BE2C (cell line): ENCODE data around the gene PDSS1.

Source experiments
- DNase-seq: peaks from one replicate; pipeline ENCODE4 v3.0.0-alpha.2; 2020
- H3K27me3 ChIP-seq: fragments of 250-450 bp; sonication (Bioruptor Pico); 2 replicates; pipeline ENCODE4 v1.5.1; 2020; ENCODE audit warnings: mild to moderate bottlenecking
- H3K36me3 ChIP-seq: fragments of 250-450 bp; sonication (Bioruptor Pico); 2 replicates; pipeline ENCODE4 v1.5.1; 2020; ENCODE audit warnings: mild to moderate bottlenecking
- H3K4me1 ChIP-seq: fragments of 250-450 bp; sonication (Bioruptor Pico); 2 replicates; pipeline ENCODE4 v1.5.1; 2020
- H3K4me3 ChIP-seq: 2 replicates; pipeline ENCODE4 v1.5.1; 2011; ENCODE audit warnings: low read depth, low read length
- H3K9me3 ChIP-seq: fragments of 250-450 bp; sonication (Bioruptor Pico); 2 replicates; pipeline ENCODE4 v1.5.1; 2020
- TF ChIP-seq, protein P1 (sequence below): IDR thresholded peaks from 2 replicates; pipeline ENCODE4 v1.5.1; 2012; ENCODE audit warnings: mild to moderate bottlenecking, low read depth, low read length

PDSS1 gene

DNA sequence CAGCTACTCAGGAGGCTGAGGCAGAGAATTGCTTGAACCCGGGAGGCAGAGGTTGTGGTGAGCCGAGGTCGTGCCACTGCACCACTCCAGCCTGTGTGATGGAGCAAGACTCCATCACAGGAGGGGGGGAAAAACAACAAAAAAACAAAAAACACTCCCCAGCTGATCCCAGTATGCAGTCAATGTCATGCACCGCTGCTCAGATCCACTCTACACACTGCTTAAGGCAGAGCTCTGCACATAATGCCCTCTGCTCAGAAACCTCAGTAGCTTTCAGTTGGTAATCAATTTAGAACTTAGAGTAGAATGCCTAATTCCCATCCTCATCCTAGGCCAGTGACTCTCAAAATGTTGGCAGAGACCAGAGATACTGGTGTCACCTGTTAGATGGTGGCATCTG lies 43.9 kb downstream of the PDSS1 start:
- TF ChIP-seq, protein P1, sequence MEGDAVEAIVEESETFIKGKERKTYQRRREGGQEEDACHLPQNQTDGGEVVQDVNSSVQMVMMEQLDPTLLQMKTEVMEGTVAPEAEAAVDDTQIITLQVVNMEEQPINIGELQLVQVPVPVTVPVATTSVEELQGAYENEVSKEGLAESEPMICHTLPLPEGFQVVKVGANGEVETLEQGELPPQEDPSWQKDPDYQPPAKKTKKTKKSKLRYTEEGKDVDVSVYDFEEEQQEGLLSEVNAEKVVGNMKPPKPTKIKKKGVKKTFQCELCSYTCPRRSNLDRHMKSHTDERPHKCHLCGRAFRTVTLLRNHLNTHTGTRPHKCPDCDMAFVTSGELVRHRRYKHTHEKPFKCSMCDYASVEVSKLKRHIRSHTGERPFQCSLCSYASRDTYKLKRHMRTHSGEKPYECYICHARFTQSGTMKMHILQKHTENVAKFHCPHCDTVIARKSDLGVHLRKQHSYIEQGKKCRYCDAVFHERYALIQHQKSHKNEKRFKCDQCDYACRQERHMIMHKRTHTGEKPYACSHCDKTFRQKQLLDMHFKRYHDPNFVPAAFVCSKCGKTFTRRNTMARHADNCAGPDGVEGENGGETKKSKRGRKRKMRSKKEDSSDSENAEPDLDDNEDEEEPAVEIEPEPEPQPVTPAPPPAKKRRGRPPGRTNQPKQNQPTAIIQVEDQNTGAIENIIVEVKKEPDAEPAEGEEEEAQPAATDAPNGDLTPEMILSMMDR = no peak
- Histone ChIP-seq H3K4me1 (no peaks in the 10 kb centered on the region), H3K27me3 (no peaks in the 10 kb centered on the region), H3K9me3 (no peaks in the 10 kb centered on the region), H3K36me3 (peaks cover 69% of the 10 kb centered on the region), H3K4me3 (no peak overlapping the region)
- no peak for DNase-seq

DNA sequence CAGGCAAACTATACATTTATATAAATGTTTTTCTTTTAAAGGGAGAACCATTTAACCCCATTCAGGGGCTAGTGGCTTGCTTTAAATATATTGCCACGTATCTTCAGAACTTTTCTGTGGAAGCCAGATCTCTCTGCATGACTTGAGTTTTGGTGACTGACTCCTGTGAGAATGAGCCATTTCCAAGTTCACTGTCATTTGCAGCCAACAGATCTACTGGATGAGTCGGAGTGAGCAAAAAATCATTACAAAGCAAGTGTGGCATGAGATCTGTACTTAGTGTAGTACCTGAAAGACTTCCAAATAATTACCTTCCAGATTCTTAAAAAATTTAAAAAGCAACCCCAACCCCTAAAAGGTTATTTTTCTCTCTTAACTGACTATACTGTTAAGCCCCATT lies 45.6 kb downstream of the PDSS1 start:
- H3K27me3 ChIP-seq = no peaks in the 10 kb centered on the region
- no peak overlapping the region for H3K4me3 ChIP-seq
- TF ChIP-seq, protein P1 = no peak
- peaks cover 64% of the 10 kb centered on the region for H3K36me3 ChIP-seq
- no peak for DNase-seq
- H3K4me1 ChIP-seq = no peaks in the 10 kb centered on the region
- H3K9me3 ChIP-seq = no peaks in the 10 kb centered on the region

DNA sequence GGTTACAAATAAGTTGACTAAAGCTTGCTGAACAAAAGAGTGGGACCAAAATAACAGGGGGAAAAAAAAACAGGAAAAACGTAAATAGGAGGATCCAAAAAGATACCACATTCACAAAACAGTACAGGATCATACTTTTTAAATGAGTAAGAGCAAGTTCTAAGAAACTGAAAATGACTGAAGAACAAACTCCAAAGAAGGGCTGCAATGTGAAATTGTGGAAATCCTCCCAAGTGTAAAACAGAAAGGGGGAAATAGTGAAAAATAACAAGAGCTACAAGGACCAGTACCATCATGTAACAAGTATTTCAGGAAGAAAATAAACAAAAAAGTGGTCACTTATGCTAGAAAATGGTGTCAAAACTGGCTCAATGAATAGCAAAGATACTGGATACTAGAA lies 46.3 kb downstream of the PDSS1 start:
- Histone ChIP-seq H3K36me3 (peaks cover 62% of the 10 kb centered on the region), H3K4me3 (no peak overlapping the region), H3K27me3 (no peaks in the 10 kb centered on the region), H3K9me3 (no peaks in the 10 kb centered on the region), H3K4me1 (no peaks in the 10 kb centered on the region)
- DNase-seq = no peak
- TF ChIP-seq, protein P1 = no peak

- no peak for DNase-seq
- Histone ChIP-seq H3K4me1 (no peaks in the 10 kb centered on the region), H3K27me3 (no peaks in the 10 kb centered on the region), H3K36me3 (peaks cover 48% of the 10 kb centered on the region), H3K9me3 (no peaks in the 10 kb centered on the region), H3K4me3 (no peak overlapping the region)
- TF ChIP-seq, protein P1 = no peak
Measured at GRCh38 chr10:26746061-26746460, 48.6 kb downstream of the PDSS1 start.

DNA sequence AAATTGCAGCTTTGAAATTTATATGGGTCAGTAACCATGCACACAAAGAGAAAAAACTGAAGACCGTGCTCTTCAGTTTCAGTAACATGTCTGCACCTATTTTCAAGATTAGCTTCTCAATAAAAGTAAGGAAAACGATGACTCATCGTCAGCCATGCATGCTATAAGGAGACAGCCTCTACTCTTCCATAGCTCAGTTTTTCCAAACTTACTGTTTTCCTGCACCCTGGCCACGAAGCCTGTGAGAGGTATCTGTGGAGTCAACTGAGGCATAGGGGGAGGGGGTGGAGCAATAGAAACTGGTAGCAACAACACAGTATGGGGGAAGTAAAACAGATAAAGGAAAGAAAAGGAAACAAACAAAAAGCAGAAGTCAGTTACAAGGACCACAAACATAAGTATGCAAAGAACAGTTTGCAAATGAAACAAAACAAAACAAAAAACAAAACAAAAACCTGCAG lies 58.0 kb downstream of the PDSS1 start:
- TF ChIP-seq, protein P1 = no peak
- Histone ChIP-seq H3K27me3 (no peaks in the 10 kb centered on the region), H3K9me3 (no peaks in the 10 kb centered on the region), H3K36me3 (no peaks in the 10 kb centered on the region; the same call in 1 of the 2 replicates), H3K4me3 (no peak overlapping the region), H3K4me1 (no peaks in the 10 kb centered on the region)
- no peak for DNase-seq

DNA sequence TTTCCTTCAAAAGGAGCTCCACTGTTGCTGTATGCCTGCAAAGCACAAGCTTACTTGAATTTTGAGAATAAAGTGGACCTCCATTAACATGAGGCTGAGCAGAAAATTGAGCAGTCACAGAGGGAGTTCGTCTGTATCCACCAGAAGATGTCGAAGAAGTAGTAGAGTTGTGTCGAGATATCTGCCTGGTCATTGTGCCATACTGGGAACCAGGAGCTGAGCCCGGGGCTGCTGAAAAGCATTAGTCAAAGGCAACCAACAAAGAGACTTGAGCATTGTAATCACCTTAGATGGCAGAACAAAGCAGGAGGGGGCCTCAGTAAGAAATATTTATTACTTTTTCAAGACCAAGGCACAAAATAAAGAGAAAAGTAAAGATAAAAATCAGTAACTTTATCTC lies 61.5 kb downstream of the PDSS1 start:
- H3K36me3 ChIP-seq = no peaks in the 10 kb centered on the region; the same call in 1 of the 2 replicates
- H3K4me1 ChIP-seq = no peaks in the 10 kb centered on the region
- H3K4me3 ChIP-seq = no peak overlapping the region
- no peaks in the 10 kb centered on the region for H3K27me3 ChIP-seq
- H3K9me3 ChIP-seq = no peaks in the 10 kb centered on the region
- TF ChIP-seq, protein P1 = no peak
- no peak for DNase-seq
